Measurements from ENCODE around the gene CLUH.
"Not testable (repeated sequence)": the region's sequence is repeated elsewhere in the genome, so short reads cannot be mapped to it uniquely, and the experiment has no call there.

CLUH gene

DNA sequence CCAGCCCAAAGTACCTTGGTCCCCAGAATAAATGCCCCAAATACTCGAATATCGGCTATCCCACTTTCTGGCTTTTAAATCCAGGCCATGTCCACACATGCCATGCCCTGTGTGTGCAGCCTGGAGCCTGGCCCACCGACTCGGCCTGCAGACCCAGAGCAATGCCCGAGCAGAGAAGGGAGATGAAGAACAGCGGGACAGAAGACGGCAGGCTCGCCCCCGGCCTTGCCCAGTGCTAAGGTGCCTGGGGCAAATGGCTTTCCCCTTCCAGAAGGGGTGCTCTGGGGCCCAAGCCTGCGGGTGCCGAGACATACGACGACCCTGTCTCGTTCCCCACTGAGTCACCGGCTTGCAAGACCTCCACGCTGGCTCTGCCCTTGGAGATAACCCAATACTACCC is 8.0 kb downstream of the CLUH start:
- no peak for DNase-seq (ENCODE audit: low read depth)
- H3K4me3 ChIP-seq (replicated peaks; ENCODE audit: low read depth, low read length) = no peak overlapping the region
- no peak for TF ChIP-seq CTCF (IDR thresholded peaks at IDR 0.05; ENCODE audit: low read length, missing control alignments)

DNA sequence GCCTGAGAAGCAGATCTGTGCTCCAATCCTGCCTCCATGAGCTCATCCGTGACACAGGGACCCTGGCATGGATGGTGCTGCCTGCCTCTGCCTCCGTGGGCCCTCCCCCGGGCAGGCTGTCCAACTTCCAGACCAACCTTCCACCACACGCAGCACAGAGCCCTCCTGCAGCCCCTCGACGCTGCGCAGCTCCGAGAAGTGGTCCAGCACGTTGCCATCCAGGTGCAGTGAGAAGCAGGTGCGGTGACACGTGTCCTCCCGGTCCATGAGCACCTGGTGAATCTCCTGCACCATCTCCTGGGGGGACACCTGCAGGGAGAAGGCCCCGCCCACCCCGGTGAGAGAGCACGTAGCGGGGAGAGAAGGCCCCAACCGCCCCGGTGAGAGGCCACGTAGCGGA is 8.4 kb downstream of the CLUH start:
- no peak overlapping the region for H3K4me3 ChIP-seq (replicated peaks; ENCODE audit: low read depth, low read length)
- no peak for DNase-seq (ENCODE audit: low read depth)
- no peak for TF ChIP-seq CTCF (IDR thresholded peaks at IDR 0.05; ENCODE audit: low read length, missing control alignments)

DNA sequence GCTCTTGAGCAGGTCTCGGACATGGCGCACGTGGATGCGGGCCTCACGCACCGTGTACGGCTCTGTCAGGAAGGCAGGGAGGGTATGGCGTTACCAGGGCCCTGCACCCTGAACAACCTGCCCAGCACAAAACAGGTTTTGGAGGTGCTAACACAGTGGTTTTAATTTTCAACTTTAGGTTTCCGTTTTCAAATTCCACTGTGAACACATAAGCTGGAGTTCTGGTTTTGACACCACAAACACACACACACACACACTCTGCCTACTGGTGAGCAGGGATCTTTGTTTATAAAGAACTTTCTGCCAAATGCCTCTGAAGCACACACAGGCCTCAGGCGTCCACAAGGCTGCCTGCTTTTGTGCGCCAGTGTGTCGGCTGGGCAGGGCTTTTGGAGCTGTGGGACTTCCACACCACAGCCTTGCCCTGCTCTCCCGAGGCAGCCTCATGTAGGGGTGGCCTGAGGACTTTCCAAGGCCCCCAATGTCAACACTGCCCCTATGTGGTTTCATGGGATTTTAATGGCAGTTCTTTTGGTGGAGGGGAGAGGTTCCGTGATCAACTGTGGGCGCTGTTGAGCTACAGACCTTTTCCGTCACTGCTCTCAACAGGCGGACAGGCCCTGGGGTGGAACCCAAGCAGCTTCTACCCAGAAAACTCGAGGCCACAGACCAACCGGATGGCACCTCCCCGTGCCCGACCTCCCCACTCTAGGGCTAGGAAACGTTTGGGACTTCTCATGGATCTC is 9.4 kb downstream of the CLUH start:
- TF ChIP-seq CTCF (IDR thresholded peaks at IDR 0.05; ENCODE audit: low read length, missing control alignments) = no peak
- no peak for DNase-seq (ENCODE audit: low read depth)
- no peak overlapping the region for H3K4me3 ChIP-seq (replicated peaks; ENCODE audit: low read depth, low read length)

DNA sequence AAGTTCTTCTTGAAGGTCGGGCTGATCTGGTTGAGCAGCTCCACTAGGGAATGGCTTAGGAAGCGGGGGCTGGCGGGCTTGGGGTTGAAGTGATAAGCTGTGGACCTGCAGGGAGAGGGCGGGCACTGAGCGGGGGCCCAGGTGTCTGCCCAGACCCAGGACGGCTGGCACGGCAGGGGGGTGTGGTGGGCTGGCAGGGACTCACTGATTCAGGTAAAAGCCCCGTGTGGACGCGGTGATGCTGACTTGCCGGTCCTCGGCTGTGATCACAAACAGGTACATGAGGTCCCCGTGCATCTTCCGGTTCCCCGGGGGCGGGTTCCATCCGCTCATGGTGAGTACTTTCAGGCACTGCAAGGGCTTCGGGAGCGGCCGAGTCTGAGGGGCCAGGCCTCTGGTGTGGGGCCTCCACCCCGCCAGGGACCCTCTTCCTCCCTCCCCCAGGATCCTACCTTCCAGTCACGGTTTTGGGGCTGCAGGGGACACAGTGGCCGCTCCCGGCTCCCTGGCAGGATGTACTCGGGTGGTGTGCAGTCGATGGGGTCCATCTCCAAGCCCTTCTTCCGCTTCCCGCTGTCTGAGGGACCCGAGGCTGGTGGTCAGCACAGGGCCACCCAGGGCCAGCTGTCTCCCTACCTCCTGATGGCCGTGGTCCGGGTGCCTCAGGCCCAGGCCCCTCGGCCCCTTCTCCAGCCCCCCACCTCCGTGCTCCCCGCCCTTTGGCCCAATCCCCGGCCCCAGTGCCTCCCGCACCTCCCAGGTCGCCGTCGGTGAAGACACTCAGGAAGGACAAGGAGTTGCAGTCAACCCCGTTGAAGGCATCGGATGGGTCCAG is 10.2 kb downstream of the CLUH start:
- DNase-seq (ENCODE audit: low read depth) = no peak
- TF ChIP-seq CTCF (IDR thresholded peaks at IDR 0.05; ENCODE audit: low read length, missing control alignments) = no peak
- H3K4me3 ChIP-seq (replicated peaks; ENCODE audit: low read depth, low read length) = no peak overlapping the region

DNA sequence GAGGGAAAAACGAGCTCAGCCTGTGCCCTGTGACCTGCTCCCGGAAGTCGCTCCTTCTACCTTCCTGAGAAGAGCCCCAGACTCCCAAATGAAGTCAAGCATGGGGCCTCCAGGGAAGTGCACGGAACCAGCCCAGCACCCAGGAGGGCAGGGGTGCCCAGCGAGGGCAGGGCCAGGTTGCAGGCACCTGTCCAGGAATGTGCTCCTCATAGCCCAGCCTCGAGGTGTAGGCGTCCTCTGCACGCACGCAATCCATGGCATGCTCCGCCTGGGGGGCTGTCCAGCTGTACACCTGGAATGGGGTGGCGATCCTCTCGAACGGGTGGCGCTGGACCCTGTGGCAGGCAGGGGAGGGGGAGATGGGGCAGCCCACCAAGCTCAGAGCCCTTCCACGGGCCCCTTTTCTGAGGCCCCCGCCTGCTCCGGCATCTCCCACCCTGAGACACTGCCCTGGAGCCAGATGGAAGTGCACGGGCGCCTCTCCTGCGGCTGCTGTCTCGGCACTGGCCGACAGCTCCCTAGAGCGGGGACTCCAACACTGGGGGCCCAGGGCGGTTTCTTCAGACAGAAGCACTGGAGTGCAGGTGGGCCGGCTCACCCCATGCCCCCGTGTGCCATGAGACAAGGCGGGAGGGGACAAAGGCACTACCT is 10.9 kb downstream of the CLUH start:
- no peak for TF ChIP-seq CTCF (IDR thresholded peaks at IDR 0.05; ENCODE audit: low read length, missing control alignments)
- DNase-seq (ENCODE audit: low read depth) = no peak
- H3K4me3 ChIP-seq (replicated peaks; ENCODE audit: low read depth, low read length) = no peak overlapping the region

- no peak for TF ChIP-seq CTCF (IDR thresholded peaks at IDR 0.05; ENCODE audit: low read length, missing control alignments)
- H3K4me3 ChIP-seq (replicated peaks; ENCODE audit: low read depth, low read length) = no peak overlapping the region
- DNase-seq (ENCODE audit: low read depth) = no peak
Observed at GRCh38 chr17:2700030-2700490, 11.5 kb downstream of the CLUH start.

DNA sequence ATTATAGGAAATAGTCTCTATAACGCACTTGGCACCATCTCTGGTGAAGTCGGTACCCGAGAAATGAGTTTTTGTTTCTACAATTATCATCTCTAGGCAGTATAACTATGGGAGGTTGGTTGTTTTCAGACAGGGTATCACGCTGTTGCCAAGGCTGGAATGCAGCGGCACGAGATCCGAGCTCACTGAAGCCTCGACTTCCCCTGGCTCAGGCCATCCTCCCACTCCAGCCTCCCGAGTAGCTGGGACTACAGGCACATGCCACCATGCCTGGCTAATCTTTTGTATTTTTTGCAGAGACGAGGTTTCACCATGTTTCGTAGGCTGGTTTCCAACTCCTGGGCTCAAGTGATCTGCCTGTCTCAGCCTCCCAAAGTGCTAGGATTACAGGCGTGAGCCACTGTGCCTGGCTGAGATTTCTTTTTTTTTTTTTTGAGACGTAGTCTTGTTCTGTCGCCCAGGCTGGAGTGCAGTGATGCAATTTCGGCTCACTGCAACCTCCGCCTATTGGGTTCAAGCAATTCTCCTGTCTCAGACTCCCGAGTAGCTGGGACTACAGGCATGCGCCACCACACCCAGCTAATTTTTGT is 12.3 kb downstream of the CLUH start:
- DNase-seq (ENCODE audit: low read depth); H3K4me3 ChIP-seq (replicated peaks; ENCODE audit: low read depth, low read length): not testable (repeated sequence)

Data from fibroblast of pulmonary artery (primary cell).